Progenitor cell of endocrine pancreas (in vitro differentiated cells): ENCODE data around the gene RRAD. TPM values are rescaled to one million over a fixed set of nuclear protein-coding genes. Genes with fewer than 3 reads are reported as not detected.

ENCODE experiments used
- DNase-seq: peaks from one replicate; pipeline ENCODE4 v3.0.0; 2021; ENCODE audit warnings: low spot score; ENCODE audit not compliant: unreplicated experiment
- H3K27ac Mint-ChIP-seq: 2 replicates; pipeline ENCODE4 v1.8.0; 2021; ENCODE audit warnings: mild to moderate bottlenecking, moderate library complexity, mixed read lengths
- H3K27me3 Mint-ChIP-seq: 2 replicates; pipeline ENCODE4 v1.8.0; 2021; ENCODE audit warnings: mixed read lengths
- H3K36me3 Mint-ChIP-seq: 2 replicates; pipeline ENCODE4 v1.8.0; 2022; ENCODE audit warnings: mixed read lengths; ENCODE audit not compliant: insufficient read depth
- H3K4me1 Mint-ChIP-seq: 2 replicates; pipeline ENCODE4 v1.8.0; 2021; ENCODE audit warnings: low read depth, mixed read lengths
- H3K4me3 Mint-ChIP-seq: 2 replicates; pipeline ENCODE4 v1.8.0; 2021; ENCODE audit warnings: low read depth, mild to moderate bottlenecking, moderate library complexity, mixed read lengths
- H3K9me3 Mint-ChIP-seq: 2 replicates; pipeline ENCODE4 v1.8.0; 2021; ENCODE audit warnings: low read depth, mixed read lengths
- total RNA-seq: library from RNA; stranded (reverse); gene quantifications from 2 replicates; pipeline ENCODE4 v1.2.1, GENCODE V29; 2021
- TF ChIP-seq, protein P1 (sequence below): fragments of 200-600 bp; sonication (generic); IDR thresholded peaks from one replicate; pipeline ENCODE4 v1.5.0; 2021; ENCODE audit warnings: antibody characterized with exemption, mild to moderate bottlenecking; ENCODE audit not compliant: unreplicated experiment

Gene RRAD
- total RNA-seq, 1 donor from 2014 or later = 0.36 TPM

DNA sequence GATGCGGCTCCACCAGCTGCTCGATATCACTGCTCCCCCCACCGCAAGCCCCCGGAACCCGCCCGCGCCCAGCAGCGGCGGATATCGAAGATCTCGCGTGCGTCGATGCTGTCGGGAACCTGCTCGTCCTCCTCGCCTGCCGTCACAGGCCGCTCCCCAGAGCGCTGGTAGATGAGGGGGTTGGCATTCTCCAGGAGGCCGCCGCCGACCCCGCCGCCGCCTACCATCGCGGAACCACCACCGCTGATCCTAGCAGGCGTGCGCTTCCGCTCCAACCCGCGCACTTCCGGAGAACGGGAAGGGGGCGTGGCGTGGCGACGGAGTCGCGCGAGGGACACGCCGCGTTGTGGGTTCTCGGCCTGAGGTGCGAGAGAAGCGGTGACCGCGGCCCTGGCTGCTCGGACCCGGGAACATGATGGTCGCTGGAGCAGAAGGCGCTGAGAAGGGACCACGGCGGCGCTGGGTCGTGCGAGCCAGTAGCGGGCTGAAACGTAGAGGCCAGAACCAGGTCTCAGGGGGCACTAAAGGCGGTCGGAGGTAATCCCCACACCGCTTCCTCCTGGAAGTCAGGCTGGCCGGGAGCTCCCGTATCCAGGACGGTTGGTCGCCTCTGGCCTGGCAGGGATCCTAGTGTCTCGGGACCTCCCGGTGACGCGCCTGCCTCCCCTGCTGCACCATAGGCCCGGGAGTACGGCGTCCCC lies 9.0 kb upstream of the RRAD start, which contains the start of gene CIAO2B:
Gene CIAO2B (minus strand): TSS at position 265 of the 701 bp plus-strand sequence. CDS start 38 bp downstream, at position 227.
- no peaks in the 10 kb centered on the region for H3K36me3 Mint-ChIP-seq
- no peaks in the 10 kb centered on the region for H3K27me3 Mint-ChIP-seq
- H3K4me1 Mint-ChIP-seq = peaks cover 22% of the 10 kb centered on the region
- peak; percentile 72 for DNase-seq
- peak within 1 kb of the TSS; percentile 94 for H3K4me3 Mint-ChIP-seq
- no peaks in the 10 kb centered on the region for H3K9me3 Mint-ChIP-seq
- TF ChIP-seq, protein P1, sequence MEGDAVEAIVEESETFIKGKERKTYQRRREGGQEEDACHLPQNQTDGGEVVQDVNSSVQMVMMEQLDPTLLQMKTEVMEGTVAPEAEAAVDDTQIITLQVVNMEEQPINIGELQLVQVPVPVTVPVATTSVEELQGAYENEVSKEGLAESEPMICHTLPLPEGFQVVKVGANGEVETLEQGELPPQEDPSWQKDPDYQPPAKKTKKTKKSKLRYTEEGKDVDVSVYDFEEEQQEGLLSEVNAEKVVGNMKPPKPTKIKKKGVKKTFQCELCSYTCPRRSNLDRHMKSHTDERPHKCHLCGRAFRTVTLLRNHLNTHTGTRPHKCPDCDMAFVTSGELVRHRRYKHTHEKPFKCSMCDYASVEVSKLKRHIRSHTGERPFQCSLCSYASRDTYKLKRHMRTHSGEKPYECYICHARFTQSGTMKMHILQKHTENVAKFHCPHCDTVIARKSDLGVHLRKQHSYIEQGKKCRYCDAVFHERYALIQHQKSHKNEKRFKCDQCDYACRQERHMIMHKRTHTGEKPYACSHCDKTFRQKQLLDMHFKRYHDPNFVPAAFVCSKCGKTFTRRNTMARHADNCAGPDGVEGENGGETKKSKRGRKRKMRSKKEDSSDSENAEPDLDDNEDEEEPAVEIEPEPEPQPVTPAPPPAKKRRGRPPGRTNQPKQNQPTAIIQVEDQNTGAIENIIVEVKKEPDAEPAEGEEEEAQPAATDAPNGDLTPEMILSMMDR = no peak
- peak within 1 kb of the TSS; percentile 96 for H3K27ac Mint-ChIP-seq

DNA sequence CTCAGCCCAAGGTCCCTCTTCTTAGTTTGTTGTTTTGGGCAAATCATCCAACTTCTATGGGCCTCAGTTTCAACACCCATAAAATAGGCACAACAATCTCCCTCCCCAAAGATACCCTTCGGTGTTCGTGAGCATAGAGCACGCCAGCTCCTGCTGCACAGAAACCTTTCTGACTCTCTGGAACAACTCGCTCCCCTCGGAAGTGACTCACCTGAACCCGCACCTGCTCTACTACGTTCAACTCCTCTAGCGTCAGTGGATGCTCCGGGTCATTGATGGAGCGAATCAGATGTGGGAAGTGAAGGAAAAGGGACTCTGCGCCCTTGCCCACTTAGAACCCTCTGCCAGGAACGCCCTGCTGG lies 8.4 kb upstream of the RRAD start:
- Mint-ChIP-seq H3K4me3 (peak overlapping the region; percentile 94), H3K4me1 (peaks cover 22% of the 10 kb centered on the region), H3K36me3 (no peaks in the 10 kb centered on the region), H3K27ac (peak overlapping the region; percentile 96), H3K9me3 (no peaks in the 10 kb centered on the region), H3K27me3 (no peaks in the 10 kb centered on the region)
- DNase-seq = no peak
- TF ChIP-seq, protein P1 = no peak

DNA sequence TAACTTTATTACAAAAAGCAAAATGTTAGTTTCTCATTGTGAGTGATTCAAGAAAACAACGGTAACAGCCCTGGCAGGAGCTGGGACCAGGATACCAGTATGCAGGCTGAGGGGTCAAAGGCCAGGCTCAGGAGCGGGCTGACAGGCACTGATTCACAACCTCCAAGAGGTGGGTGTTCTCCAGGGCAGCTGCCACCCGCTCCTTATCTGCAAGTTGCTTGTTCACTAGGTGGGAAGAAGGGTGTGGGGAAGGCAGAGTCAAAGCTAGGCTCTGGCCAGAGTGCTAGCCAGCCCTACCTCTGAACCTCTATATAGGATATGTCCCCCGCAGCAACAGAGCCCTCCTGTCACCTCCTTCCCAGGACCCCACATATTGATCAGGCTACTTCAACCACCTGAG lies 6.7 kb upstream of the RRAD start:
- H3K36me3 Mint-ChIP-seq = no peaks in the 10 kb centered on the region
- H3K27ac Mint-ChIP-seq = no peak overlapping the region
- no peaks in the 10 kb centered on the region for H3K9me3 Mint-ChIP-seq
- peaks cover 22% of the 10 kb centered on the region for H3K4me1 Mint-ChIP-seq
- peak overlapping the region; percentile 94 for H3K4me3 Mint-ChIP-seq
- peaks cover 10% of the 10 kb centered on the region for H3K27me3 Mint-ChIP-seq
- TF ChIP-seq, protein P1 = no peak
- no peak for DNase-seq

DNA sequence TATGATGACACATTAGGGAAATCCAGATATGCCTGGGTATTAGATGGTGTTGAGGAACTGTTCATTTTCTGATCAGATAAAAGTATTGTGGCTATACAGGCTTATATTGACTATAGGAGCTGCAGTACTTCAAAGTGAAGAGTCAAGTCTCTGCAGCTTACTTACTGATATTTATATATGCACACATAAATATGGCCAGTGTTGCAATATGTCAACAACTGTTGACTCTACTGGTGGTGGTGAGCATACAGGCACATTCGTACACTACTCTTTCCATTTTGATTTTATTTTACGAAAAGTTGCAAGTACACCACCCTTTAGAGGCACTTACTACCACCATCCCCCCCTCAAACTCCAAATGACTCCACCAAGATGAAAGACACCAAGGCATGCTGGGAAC lies 6.3 kb upstream of the RRAD start:
- Mint-ChIP-seq H3K4me3 (peak overlapping the region; percentile 24), H3K27ac (no peak overlapping the region), H3K36me3 (no peaks in the 10 kb centered on the region), H3K9me3 (no peaks in the 10 kb centered on the region), H3K27me3 (peaks cover 14% of the 10 kb centered on the region), H3K4me1 (peaks cover 22% of the 10 kb centered on the region)
- no peak for DNase-seq
- TF ChIP-seq, protein P1 = no peak

DNA sequence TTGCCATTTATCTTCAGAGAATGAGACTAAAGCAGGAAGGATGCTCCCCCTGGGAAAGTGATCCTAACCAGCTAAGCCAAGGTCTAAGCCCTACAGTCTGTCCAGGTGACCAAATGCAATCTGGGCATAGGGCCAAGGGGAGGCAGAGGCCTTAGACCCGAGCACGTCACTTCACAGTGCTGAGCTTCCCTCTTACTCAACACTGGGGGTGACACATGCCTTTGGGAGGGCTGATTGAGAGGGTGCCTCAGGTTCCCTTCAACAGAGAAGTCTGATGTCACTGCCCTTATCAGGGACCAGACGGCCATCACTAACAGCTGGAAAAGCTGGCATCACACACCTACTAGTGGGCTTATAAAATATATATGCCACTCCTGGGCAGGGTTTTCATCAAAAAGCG lies 4.9 kb upstream of the RRAD start:
- no peaks in the 10 kb centered on the region for H3K36me3 Mint-ChIP-seq
- no peak for DNase-seq
- H3K27ac Mint-ChIP-seq = no peak overlapping the region
- no peaks in the 10 kb centered on the region for H3K9me3 Mint-ChIP-seq
- peaks cover 29% of the 10 kb centered on the region for H3K27me3 Mint-ChIP-seq
- TF ChIP-seq, protein P1 = no peak
- no peak overlapping the region for H3K4me3 Mint-ChIP-seq
- H3K4me1 Mint-ChIP-seq = peaks cover 17% of the 10 kb centered on the region
